G401.6 (cell line): ENCODE measurements around the gene PGLYRP2.

Experiments
- FAIRE-seq: peaks from 2 replicates; lab custom pipeline; 2012; peaks lifted over from hg19 to GRCh38; lab: Jason Lieb, UNC

The PGLYRP2 gene

DNA sequence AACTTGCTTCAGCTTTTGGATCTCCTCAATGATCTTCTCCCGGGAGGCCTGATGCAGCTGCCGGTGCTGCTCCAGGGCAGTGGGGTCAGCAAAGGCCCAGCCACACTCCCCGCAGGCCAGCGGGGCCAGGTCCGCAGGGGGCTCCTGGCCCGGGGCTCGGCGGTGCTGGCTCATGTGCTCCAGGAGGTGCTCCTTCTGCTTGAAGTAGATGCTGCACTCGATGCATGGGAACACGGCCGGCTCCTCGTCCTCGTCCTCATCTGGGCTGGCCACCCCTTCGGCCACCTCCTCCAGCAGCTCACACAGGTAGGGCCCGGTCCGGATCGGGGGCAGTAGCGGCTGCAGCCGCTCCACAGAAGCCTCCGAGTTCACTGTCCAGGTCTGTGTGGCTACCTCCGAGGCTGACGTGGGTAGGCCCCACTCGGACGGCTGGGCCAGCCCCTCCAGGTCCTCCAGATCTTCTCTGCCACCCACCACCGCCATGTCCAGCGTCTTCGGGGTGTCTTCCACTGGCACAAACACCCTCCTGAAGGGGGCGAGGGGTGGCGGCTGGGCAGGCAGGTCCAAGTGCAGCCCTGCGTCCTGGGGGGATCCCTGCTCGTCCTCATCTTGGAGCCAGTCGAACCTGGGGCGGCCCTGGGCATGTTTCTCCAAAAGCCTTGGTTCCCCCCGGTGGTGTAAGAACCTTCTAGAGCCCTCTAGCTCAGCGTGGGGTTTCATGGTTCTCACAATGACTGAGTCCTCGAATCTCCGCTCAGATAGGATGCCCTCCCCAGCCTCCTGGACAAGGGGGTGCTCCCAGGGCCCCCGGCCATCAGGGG lies 39.3 kb downstream of the PGLYRP2 start:
- FAIRE-seq, result no peak

DNA sequence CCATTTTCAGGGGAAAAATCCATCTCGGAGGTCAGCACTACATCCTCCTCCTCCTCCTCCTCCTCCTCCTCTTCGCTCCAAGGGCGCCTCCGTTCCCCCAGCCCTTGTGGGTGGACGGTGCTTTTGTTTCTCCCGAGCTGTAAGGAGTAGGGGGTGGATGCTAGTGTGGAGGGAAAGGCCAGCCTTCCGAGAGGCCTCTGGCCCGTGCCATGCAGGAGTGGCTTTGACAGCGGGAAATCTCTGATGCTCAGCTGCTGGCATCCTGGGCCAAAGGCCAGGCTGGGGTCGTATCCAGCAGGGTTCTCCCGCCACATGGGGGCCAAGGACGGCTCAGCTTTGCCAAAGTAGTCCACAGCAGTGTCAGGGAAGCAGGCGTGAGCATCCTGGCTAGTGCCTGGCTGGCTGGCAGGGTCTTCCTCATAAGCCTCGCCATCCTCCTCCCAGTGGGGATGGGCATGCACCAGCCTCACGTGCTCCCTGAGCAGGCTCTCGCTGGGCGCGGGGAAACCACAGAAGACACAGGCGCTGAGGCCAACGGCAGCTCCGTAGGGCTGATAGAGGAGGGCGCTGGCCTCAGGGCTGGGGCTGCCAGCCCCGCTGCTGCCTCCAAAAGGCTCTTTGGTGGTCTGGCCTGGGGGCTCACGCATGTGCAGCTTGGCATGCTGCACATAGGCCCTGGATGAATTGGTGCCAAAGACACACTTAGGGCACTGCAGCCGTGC lies 40.1 kb downstream of the PGLYRP2 start:
- no peak for FAIRE-seq

DNA sequence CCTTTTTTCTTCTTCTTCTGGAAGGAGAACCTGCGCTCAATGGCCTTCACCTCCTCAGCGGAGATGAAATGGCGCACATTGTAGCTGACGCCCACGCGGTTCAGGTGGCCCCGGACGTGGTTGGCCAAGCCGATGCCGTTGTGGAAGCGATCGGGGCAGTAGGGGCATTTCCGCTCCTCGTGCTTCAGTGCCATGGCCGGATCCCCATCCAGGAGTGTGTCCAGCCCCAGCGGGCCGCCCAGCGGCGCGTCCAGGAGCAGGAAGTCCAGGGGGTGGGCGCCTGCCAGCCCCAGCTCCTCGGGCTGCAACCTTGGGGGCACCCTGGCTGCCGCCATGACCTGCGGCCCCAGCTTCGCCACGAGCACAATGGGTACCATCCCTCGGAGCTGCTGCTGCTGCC lies 40.7 kb downstream of the PGLYRP2 start:
- no peak for FAIRE-seq

GRCh38 chr19:15438124-15438496 lies 41.2 kb downstream of the PGLYRP2 start:
- no peak for FAIRE-seq

- no peak for FAIRE-seq
Observed at GRCh38 chr19:15437355-15438123, 41.8 kb downstream of the PGLYRP2 start.

- FAIRE-seq, result no peak
Observed at GRCh38 chr19:15436826-15437110, 42.5 kb downstream of the PGLYRP2 start.

DNA sequence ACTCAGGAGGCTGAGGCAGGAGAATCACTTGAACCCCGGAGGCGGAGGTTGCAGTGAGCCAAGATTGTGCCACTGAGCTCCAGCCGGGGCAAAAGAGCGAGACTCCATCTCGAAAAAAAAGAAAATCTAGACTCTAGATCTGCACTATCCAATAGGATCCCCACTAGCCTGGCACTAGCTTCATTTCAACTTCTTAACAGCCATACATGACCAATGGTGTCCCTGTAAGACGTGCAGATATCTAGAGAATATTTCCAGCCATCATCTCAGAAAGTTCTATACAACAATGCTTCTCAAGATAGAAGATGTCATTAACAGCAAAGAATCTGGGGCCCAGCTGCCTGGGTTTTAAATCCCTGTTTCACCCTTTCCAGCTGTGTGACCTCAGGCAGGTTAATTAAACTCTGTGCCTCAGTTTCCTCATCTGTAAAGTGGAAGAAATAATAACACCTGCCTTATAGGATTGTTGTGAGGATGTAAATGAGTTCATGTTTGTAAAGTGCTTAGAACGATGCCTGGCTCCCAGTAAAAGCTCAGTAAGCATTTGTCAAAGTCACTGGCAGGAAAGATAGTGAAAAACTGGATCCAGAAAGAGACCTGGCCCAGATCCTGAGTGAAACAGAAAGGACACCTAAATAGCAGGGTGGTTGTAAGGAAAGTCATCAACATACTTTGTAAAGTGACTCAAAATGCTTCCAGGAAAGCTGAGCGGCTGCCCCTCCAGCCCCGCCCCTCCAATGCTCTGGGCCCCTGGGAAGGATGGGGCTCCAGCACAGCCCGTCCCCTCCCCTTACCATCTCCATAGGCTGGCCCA lies 43.1 kb downstream of the PGLYRP2 start:
- no peak for FAIRE-seq

GRCh38 chr19:15433519-15434069 lies 45.7 kb downstream of the PGLYRP2 start:
- no peak for FAIRE-seq

- FAIRE-seq, result no peak
Observed at GRCh38 chr19:15432629-15433518, 46.4 kb downstream of the PGLYRP2 start.

DNA sequence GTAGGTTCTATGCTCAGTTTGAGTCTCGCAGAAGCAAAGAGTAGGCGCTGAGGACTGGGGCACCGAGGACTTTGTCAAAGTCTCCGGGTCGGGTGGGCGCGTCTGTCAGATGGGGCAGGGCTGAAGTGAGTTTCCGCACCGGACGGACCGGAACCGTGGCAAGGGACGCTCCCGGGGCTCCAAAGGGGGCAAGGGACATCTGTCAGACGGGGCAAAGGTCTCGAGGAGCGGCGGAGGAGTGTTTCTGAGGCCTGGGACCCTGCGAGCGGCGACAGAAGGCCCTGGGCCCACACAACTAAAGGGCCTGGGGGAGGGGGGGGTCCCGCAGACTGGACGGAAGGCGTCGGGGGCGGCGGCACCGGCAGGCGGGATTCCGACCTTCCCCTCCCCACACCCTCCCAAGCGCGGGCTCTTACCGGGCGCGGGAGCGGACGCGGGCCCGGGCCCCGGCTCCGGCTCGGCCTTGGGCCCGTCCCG lies 47.2 kb downstream of the PGLYRP2 start:
- no peak for FAIRE-seq

- no peak for FAIRE-seq
Observed at GRCh38 chr19:15431396-15432017, 47.8 kb downstream of the PGLYRP2 start.

DNA sequence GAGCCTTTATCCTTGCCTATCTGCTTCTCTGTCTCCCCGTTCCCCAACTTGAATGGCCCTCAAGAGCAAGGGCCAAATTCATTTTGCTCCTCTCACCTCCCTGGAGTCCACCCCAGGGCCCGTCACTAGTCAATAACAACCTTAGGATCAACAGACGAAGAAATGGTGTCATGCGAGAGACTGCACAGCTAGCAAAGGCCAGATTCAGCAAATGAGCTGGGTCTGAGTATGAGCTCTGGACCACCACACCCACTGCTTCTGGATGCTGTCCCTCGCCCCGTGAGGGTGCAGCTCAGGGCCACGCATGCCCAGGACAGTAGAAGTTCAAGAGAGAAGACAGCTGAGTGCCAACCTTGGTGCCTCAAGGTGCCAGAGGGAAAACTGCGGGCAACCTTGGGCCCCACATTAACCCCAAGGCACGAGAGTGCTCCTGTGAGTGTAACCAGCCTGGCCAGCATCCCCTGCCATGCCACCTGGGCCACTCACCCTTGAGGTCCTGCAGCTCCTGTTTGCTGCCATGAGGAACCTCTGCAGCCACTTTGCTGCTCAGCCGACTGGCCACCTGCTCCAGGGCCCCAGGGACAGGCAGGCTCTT lies 48.7 kb downstream of the PGLYRP2 start:
- FAIRE-seq, result no peak

DNA sequence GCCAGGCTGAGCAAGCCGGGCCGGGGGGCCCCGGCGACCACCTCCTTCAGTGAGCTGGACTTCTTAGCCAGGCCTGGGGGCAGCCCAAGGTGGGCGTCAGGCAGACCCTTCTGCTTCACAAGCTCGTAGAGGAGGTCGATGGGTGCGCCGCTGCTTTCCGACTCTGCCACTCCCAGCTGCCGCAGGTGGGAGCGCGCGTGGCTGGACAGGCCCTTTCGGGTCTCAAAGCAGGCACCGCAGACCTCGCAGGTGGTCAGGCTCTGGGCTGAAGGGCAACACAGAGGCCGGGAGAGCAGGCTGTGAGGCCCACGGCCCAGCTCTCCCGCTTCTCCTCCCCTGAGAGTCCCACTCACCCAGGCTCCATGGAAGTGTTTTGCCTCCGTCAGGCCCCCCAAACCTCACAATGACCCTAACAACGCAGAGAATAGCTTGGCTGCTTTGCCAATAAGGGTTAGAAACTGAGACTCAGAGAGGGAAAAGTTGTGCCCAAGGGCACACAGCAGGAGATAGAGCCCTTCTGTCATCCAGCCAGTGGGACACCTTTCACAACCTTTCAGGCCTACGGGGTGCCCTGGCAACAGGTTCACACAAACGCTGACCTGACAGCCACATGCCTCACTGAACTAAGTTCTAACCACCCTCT lies 49.4 kb downstream of the PGLYRP2 start:
- FAIRE-seq, result no peak

GRCh38 chr19:15428956-15429824 lies 50.1 kb downstream of the PGLYRP2 start:
- no peak for FAIRE-seq

DNA sequence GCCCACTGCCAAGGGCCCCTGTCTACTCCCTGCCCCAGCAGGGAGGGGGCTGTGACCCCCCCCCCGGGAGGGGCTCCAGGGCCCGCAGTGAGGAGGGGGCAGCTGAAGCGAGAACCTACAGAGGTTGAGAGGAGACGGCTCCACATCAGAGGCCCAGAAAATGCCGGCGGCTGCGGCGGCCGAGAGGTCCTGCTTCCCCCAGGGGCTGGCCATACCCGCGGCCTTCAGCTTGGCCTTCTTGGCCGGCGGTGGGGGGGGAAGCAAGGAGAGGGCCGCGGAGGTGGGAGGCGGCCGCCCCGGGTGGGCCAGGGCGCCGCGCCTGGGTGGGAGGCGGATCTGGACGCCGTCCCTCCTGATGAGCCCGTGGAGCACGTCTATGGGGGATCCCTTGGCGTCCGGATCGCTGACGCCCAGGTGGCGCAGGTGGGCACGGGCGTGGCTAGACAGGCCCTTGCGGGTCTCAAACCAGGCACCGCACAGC lies 51.3 kb downstream of the PGLYRP2 start:
- FAIRE-seq, result no peak

- FAIRE-seq, result no peak
Observed at GRCh38 chr19:15427350-15427700, 52.0 kb downstream of the PGLYRP2 start.

GRCh38 chr19:15426485-15427349 lies 52.6 kb downstream of the PGLYRP2 start:
- no peak for FAIRE-seq
